IMR-90 (cell line): ENCODE results near the gene TRIM42. TPM values are rescaled to one million over a fixed set of nuclear protein-coding genes. Genes with fewer than 3 reads are reported as not detected.

Experiments used
- ATAC-seq: fragments of 200-7000 bp; cut with Tn5 transposase; 2 replicates; pipeline ENCODE4 v1.9.1; 2020; ENCODE audit warnings: low read depth, mild to moderate bottlenecking, moderate library complexity
- BruUV-seq: library from RNA; stranded (reverse); fragments of 400-500 nt; replicated peaks from 2 replicates; lab custom pipeline; 2021; lab: Mats Ljungman, UMichigan
- CTCF ChIA-PET: fragments of 300-600 bp; formaldehyde crosslinking; extraction: SDS; loops from one replicate; lab custom pipeline; 2021; ENCODE audit warnings: antibody characterized with exemption; lab: Yijun Ruan, JAX
- POLR2A ChIA-PET: fragments of 300-600 bp; sonication (Branson Sonifier 250); formaldehyde crosslinking; loops from one replicate; lab custom pipeline; 2022; ENCODE audit warnings: antibody characterized with exemption; ENCODE audit not compliant: unreplicated experiment; lab: Charles Lee
- DNase-seq: peaks from one replicate; pipeline ENCODE4 v3.0.0; 2013
- H2AFZ ChIP-seq: replicated peaks from 2 replicates; pipeline ENCODE3; 2013; ENCODE audit warnings: low read length, mild to moderate bottlenecking; ENCODE audit not compliant: poor library complexity
- H2AK5ac ChIP-seq: 2 replicates; pipeline ENCODE4 v1.6.1; 2013; ENCODE audit warnings: low read depth, low read length, inconsistent platforms
- H2AK9ac ChIP-seq: replicated peaks from 2 replicates; pipeline ENCODE3; 2013; ENCODE audit warnings: mild to moderate bottlenecking, low read depth, low read length, moderate library complexity; ENCODE audit not compliant: poor library complexity
- H2BK120ac ChIP-seq: 2 replicates; pipeline ENCODE4 v1.6.1; 2013; ENCODE audit warnings: low read depth, low read length, inconsistent platforms
- H2BK15ac ChIP-seq: 3 replicates; pipeline ENCODE4 v1.6.1; 2013; ENCODE audit warnings: low read depth, low read length, inconsistent platforms
- H2BK20ac ChIP-seq: 2 replicates; pipeline ENCODE4 v1.6.1; 2013; ENCODE audit warnings: low read depth, mild to moderate bottlenecking, inconsistent platforms, low read length, moderate library complexity
- H2BK5ac ChIP-seq: 2 replicates; pipeline ENCODE4 v1.6.1; 2013; ENCODE audit warnings: mild to moderate bottlenecking, low read depth, low read length, inconsistent platforms; ENCODE audit not compliant: poor library complexity, severe bottlenecking
- H3K14ac ChIP-seq: replicated peaks from 2 replicates; pipeline ENCODE4 v1.6.1; 2013; ENCODE audit warnings: low read depth, low read length, inconsistent platforms
- H3K18ac ChIP-seq: 2 replicates; pipeline ENCODE4 v1.6.1; 2013; ENCODE audit warnings: low read depth, low read length, control low read depth
- H3K23ac ChIP-seq: 2 replicates; pipeline ENCODE4 v1.6.1; 2013; ENCODE audit warnings: low read depth, low read length, inconsistent platforms
- H3K27ac ChIP-seq: 2 replicates; pipeline ENCODE4 v1.5.1; 2013; ENCODE audit warnings: mild to moderate bottlenecking, control low read depth, low read length; ENCODE audit not compliant: insufficient read depth
- H3K27me3 ChIP-seq: 2 replicates; pipeline ENCODE4 v1.6.1; 2013; ENCODE audit warnings: low read length; ENCODE audit not compliant: control insufficient read depth, insufficient read depth
- H3K36me3 ChIP-seq: 2 replicates; pipeline ENCODE4 v1.6.1; 2013; ENCODE audit warnings: low read length, mixed read lengths; ENCODE audit not compliant: control insufficient read depth, insufficient read depth
- H3K4ac ChIP-seq: 2 replicates; pipeline ENCODE4 v1.6.1; 2013; ENCODE audit warnings: low read depth, low read length, inconsistent platforms
- H3K4me1 ChIP-seq: 2 replicates; pipeline ENCODE4 v1.6.1; 2013; ENCODE audit warnings: low read length, mixed read lengths; ENCODE audit not compliant: control insufficient read depth, insufficient read depth
- H3K4me2 ChIP-seq: 2 replicates; pipeline ENCODE4 v1.6.1; 2013; ENCODE audit warnings: low read depth, mild to moderate bottlenecking, control low read depth, low read length, moderate library complexity
- H3K4me3 ChIP-seq: 2 replicates; pipeline ENCODE4 v1.5.1; 2013; ENCODE audit warnings: low read depth, mild to moderate bottlenecking, control low read depth, low read length, moderate library complexity; ENCODE audit not compliant: insufficient read depth
- H3K56ac ChIP-seq: 2 replicates; pipeline ENCODE4 v1.6.1; 2013; ENCODE audit warnings: low read length, inconsistent platforms; ENCODE audit not compliant: insufficient read depth; ENCODE audit errors: extremely low read depth
- H3K79me1 ChIP-seq, 2 experiments: 2 replicates each; pipeline ENCODE4 v1.6.1; 2013; ENCODE audit warnings: low read length in 2 of 2, inconsistent platforms in 1 of 2, low read depth in 1 of 2
- H3K9ac ChIP-seq: 2 replicates; pipeline ENCODE4 v1.6.1; 2013; ENCODE audit warnings: low read depth, low read length, control low read depth
- H3K9me1 ChIP-seq: 2 replicates; pipeline ENCODE4 v1.6.1; 2013; ENCODE audit warnings: low read length, inconsistent platforms; ENCODE audit not compliant: insufficient read depth
- H3K9me3 ChIP-seq: 2 replicates; pipeline ENCODE4 v1.6.1; 2013; ENCODE audit warnings: low read length; ENCODE audit not compliant: control insufficient read depth, insufficient read depth
- H4K20me1 ChIP-seq: 2 replicates; pipeline ENCODE4 v1.6.1; 2013; ENCODE audit warnings: low read length, inconsistent platforms; ENCODE audit not compliant: insufficient read depth
- H4K5ac ChIP-seq: 2 replicates; pipeline ENCODE4 v1.6.1; 2013; ENCODE audit warnings: mild to moderate bottlenecking, low read depth, low read length, control low read depth
- H4K8ac ChIP-seq, 2 experiments: 2 replicates each; pipeline ENCODE4 v1.6.1; 2013; ENCODE audit warnings: low read depth in 2 of 2, low read length in 2 of 2, control low read depth in 1 of 2, inconsistent platforms in 1 of 2
- H4K91ac ChIP-seq: 2 replicates; pipeline ENCODE4 v1.6.1; 2013; ENCODE audit warnings: low read depth, low read length, inconsistent platforms; ENCODE audit not compliant: insufficient read depth
- CTCF ChIP-seq: conservative IDR thresholded peaks from 2 replicates; pipeline ENCODE4 v1.5.1; 2012; ENCODE audit warnings: mild to moderate bottlenecking, low read depth, low read length, improper control_type of control experiment
- FOS ChIP-seq: fragments of 150-350 bp; IDR thresholded peaks from 2 replicates; pipeline ENCODE4 v1.6.1; 2016; ENCODE audit warnings: low read depth, low read length
- MAZ ChIP-seq: IDR thresholded peaks from 2 replicates; pipeline ENCODE4 v1.6.1; 2012; ENCODE audit warnings: low read depth, mild to moderate bottlenecking, low read length, improper control_type of control experiment, moderate library complexity, borderline replicate concordance
- MXI1 ChIP-seq: IDR thresholded peaks from 2 replicates; pipeline ENCODE4 v1.6.1; 2012; ENCODE audit warnings: low read depth, mild to moderate bottlenecking, low read length, moderate library complexity, borderline replicate concordance
- RAD21 ChIP-seq: IDR thresholded peaks from 2 replicates; pipeline ENCODE4 v1.6.1; 2012; ENCODE audit warnings: low read length, improper control_type of control experiment
- RCOR1 ChIP-seq: IDR thresholded peaks from 2 replicates; pipeline ENCODE4 v1.6.1; 2012; ENCODE audit warnings: mild to moderate bottlenecking, low read length, improper control_type of control experiment; ENCODE audit not compliant: insufficient replicate concordance
- SMC3 ChIP-seq: fragments of 150-350 bp; IDR thresholded peaks from 2 replicates; pipeline ENCODE4 v1.6.1; 2016; ENCODE audit warnings: low read depth, mild to moderate bottlenecking, antibody characterized with exemption, low read length, moderate library complexity
- WGBS, 2 experiments: methylation state at CpG; one replicate each; pipeline versions ENCODE4 v1.1.5 to v1.1.7; 2013; ENCODE audit warnings: missing lambda C conversion rate in 2 of 2; ENCODE audit not compliant: insufficient read length in 1 of 2; ENCODE audit errors: extremely low coverage in 2 of 2; 5-methylcytosine and 5-hydroxymethylcytosine counted together
- dilution Hi-C: fragments of 300-500 bp; cut with HindIII; formaldehyde crosslinking; loops from one replicate; pipeline ENCODE4 v1.14.3; 2018; ENCODE audit warnings: low sequenced_read_pairs; ENCODE audit not compliant: unreplicated experiment
- in situ Hi-C: fragments of 300-500 bp; cut with MboI; formaldehyde crosslinking; loops from 3 replicates; pipeline ENCODE4 v1.14.3; 2019; ENCODE audit warnings: low sequenced_read_pairs, inconsistent platforms, mixed read lengths
- intact Hi-C: fragments of 100-400 bp; cut with micrococcal nuclease; formaldehyde crosslinking; loops from 2 replicates; pipeline ENCODE4 v1.10.0; 2022
- polyA plus RNA-seq, 3 experiments: library from polyadenylated mRNA; depleted of rRNA; stranded (reverse); fragments of >200 nt; gene quantifications; 2 replicates each; pipeline ENCODE4 v1.2.3, GENCODE V29; 2012; ENCODE audit warnings: low replicate concordance in 1 of 3
- total RNA-seq: library from RNA; depleted of rRNA; stranded (reverse); fragments of >200 nt; gene quantifications from 2 replicates; pipeline ENCODE4 v1.2.3, GENCODE V29; 2012
- TF ChIP-seq, protein P1 (sequence below): fragments of 150-350 bp; IDR thresholded peaks from 2 replicates; pipeline ENCODE4 v1.6.1; 2016; ENCODE audit warnings: low read depth, mild to moderate bottlenecking, low read length, moderate library complexity, borderline replicate concordance
- TF ChIP-seq, protein P2 (sequence below): fragments of 150-350 bp; IDR thresholded peaks from 2 replicates; pipeline ENCODE4 v1.6.1; 2017; ENCODE audit warnings: mild to moderate bottlenecking, antibody characterized with exemption, low read length, low read depth

Gene TRIM42
- total and polyA plus RNA-seq, 2 of the 4 experiments (the other 2 are of a cell fraction), result not detected

- no peak overlapping the region for H3K23ac ChIP-seq
- no peak overlapping the region for H2BK120ac ChIP-seq
- H3K36me3 ChIP-seq, result no peaks in the 10 kb centered on the region
- H3K9ac ChIP-seq, result no peak overlapping the region
- in situ Hi-C loops, result no loop called here
- WGBS, 2 experiments, result 92% methylated on average over 2 of the region's 23 CpGs; no CpG with 5 or more reads in 1 of the 2 experiments
- no peak overlapping the region for H2AK5ac ChIP-seq
- no peak overlapping the region for H2AFZ ChIP-seq
- H3K56ac ChIP-seq, result no peak overlapping the region
- no peak overlapping the region for H4K91ac ChIP-seq
- H3K4me3 ChIP-seq, result no peak overlapping the region
- no peak overlapping the region for H2BK5ac ChIP-seq
- ChIA-PET CTCF (no interaction called here), POLR2A (no interaction called here)
- no peaks in the 10 kb centered on the region for H3K27me3 ChIP-seq
- H2BK15ac ChIP-seq, result no peak overlapping the region
- H3K9me1 ChIP-seq, result no peaks in the 10 kb centered on the region
- no peaks in the 10 kb centered on the region for H4K20me1 ChIP-seq
- no peak overlapping the region for H3K4ac ChIP-seq
- no TSS peak for BruUV-seq
- intact Hi-C loops, result no loop called here
- dilution Hi-C loops, result no loop called here
- H3K14ac ChIP-seq, result no peak overlapping the region
- DNase-seq, result no peak
- no peak overlapping the region for H3K4me2 ChIP-seq
- H2BK20ac ChIP-seq, result no peak overlapping the region
- H3K4me1 ChIP-seq, result no peaks in the 10 kb centered on the region
- H3K27ac ChIP-seq, result no peak overlapping the region
- H4K8ac ChIP-seq, result no peak overlapping the region
- no peaks in the 10 kb centered on the region for H3K79me1 ChIP-seq
- TF ChIP-seq MAZ (no peak), RAD21 (no peak), CTCF (no peak), RCOR1 (no peak), MXI1 (no peak), SMC3 (no peak), FOS (no peak)
- TF ChIP-seq, protein P1, sequence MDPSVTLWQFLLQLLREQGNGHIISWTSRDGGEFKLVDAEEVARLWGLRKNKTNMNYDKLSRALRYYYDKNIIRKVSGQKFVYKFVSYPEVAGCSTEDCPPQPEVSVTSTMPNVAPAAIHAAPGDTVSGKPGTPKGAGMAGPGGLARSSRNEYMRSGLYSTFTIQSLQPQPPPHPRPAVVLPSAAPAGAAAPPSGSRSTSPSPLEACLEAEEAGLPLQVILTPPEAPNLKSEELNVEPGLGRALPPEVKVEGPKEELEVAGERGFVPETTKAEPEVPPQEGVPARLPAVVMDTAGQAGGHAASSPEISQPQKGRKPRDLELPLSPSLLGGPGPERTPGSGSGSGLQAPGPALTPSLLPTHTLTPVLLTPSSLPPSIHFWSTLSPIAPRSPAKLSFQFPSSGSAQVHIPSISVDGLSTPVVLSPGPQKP, result no peak
- TF ChIP-seq, protein P2, sequence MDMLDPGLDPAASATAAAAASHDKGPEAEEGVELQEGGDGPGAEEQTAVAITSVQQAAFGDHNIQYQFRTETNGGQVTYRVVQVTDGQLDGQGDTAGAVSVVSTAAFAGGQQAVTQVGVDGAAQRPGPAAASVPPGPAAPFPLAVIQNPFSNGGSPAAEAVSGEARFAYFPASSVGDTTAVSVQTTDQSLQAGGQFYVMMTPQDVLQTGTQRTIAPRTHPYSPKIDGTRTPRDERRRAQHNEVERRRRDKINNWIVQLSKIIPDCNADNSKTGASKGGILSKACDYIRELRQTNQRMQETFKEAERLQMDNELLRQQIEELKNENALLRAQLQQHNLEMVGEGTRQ, result no peak
- H4K5ac ChIP-seq, result no peak overlapping the region
- peaks cover 20% of the 10 kb centered on the region for H3K9me3 ChIP-seq
- ATAC-seq, result no peak
- no peak overlapping the region for H3K18ac ChIP-seq
- no peak overlapping the region for H2AK9ac ChIP-seq
These were observed 26.6 kb upstream of the TRIM42 start for GRCh38 chr3:140651287-140651686.
